SU-DHL-6 (cell line): ENCODE results near the gene ZMYND10.

Experiments used
- CTCF ChIP-seq: fragments of 200-600 bp; sonication (generic); IDR thresholded peaks from one replicate; pipeline ENCODE4 v1.5.1; 2017; ENCODE audit warnings: antibody characterized with exemption, mild to moderate bottlenecking, low read length, moderate library complexity; ENCODE audit not compliant: insufficient read depth, poor library complexity, severe bottlenecking
- EZH2phosphoT487 ChIP-seq: fragments of 200-600 bp; sonication (generic), shearing (Covaris generic); conservative IDR thresholded peaks from 2 replicates; pipeline ENCODE4 v1.6.1; 2018; ENCODE audit warnings: mild to moderate bottlenecking, antibody characterized with exemption, low read length, moderate library complexity, mixed read lengths

GRCh38 chr3:50375258-50375931 lies 29.9 kb upstream of the ZMYND10 start:
- TF ChIP-seq CTCF (no peak), EZH2phosphoT487 (no peak)
